Measurements from ENCODE around the gene PROK1. TPM values are rescaled to one million over a fixed set of nuclear protein-coding genes. Genes with fewer than 3 reads are reported as not detected.

The PROK1 gene
- total RNA-seq, 1 experiment from 2014 or later: 0.22 TPM

DNA sequence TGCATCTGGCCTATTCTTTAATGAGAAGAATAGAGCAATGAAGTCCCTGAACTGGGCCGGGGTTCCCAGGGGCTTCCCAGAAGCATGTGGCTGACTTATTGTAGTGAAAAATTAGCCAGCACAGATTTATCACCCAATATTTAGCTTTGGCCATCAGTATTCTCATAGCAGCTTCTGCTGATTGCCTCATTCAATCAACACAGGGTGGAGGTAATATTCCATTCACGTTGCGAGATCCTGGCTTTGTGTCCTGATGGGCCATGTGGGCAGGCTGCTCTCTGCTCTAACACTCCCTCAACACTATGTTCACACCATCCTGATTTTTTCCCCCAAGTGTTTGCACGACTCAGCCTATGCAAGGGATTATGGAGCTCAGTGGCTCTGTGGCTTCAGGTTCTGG, 22.0 kb upstream of the PROK1 start:
- H3K9me3 ChIP-seq (ENCODE audit: control insufficient read depth in 1 of 2, insufficient read depth in 1 of 2, low read depth in 1 of 2, low read length in 2 of 2): no peaks in the 10 kb centered on the region
- BruUV-seq (replicated peaks): no TSS peak
- H3K9me2 ChIP-seq (ENCODE audit: insufficient read depth): no peaks in the 10 kb centered on the region
- no peaks in the 10 kb centered on the region for H3K79me2 ChIP-seq (ENCODE audit: insufficient read depth, low read length)
- no peaks in the 10 kb centered on the region for H3K36me3 ChIP-seq (ENCODE audit: control insufficient read depth in 1 of 2, insufficient read depth in 2 of 2, low read length in 2 of 2)
- DNase-seq (ENCODE audit: low read depth, low spot score): no peak
- H4K20me1 ChIP-seq (ENCODE audit: insufficient read depth): no peaks in the 10 kb centered on the region
- no peak overlapping the region for H3K4me3 ChIP-seq (replicated peaks in 1 of 2; ENCODE audit: low read depth in 1 of 2, low read length in 2 of 2)
- H3K27me3 ChIP-seq (ENCODE audit: insufficient read depth, low read length): 0 out of 2 replicates have a peak, but pooled peaks cover 6% of the 10 kb centered on the region
- H3K4me1 ChIP-seq (ENCODE audit: control insufficient read depth in 1 of 2, insufficient read depth in 2 of 2, low read length in 2 of 2): peaks cover 8 to 12% of the 10 kb centered on the region in 2 experiments
- no peak overlapping the region for H3K27ac ChIP-seq (ENCODE audit: low read depth, low read length)
- ChIA-PET RAD21 (ENCODE audit: low non-redundant PET in 1 of 2, low total read pairs in 2 of 2, uncharacterized antibody in 2 of 2, unreplicated experiment in 2 of 2) (no interaction called here), POLR2A (interaction anchor here (1.3 kb wide), 1 partner anchor 90 kb away, joined by 3 read pairs; the partner anchor contains the start of gene RBM15), CTCF (interaction anchor here (1.1 kb wide), 1 partner anchor 31 kb away, joined by 4 read pairs; no protein-coding TSS in a partner anchor)
- no peak overlapping the region for H2AFZ ChIP-seq (ENCODE audit: low read depth, low read length, poor library complexity, severe bottlenecking)
- no peak overlapping the region for H3K9ac ChIP-seq (ENCODE audit: low read length)
- ATAC-seq: no peak
- intact Hi-C loops (cut with micrococcal nuclease): no loop called here
- TF ChIP-seq EZH2 (IDR thresholded peaks at IDR 0.05): no peak
- no peak for TF ChIP-seq SP1 (IDR thresholded peaks at IDR 0.05; ENCODE audit: low read depth)
- TF ChIP-seq ATF3 (IDR thresholded peaks at IDR 0.05): no peak
- TF ChIP-seq ZNF274 (IDR thresholded peaks at IDR 0.05; ENCODE audit: low read depth, low read length): no peak
- TF ChIP-seq MAX (IDR thresholded peaks at IDR 0.05): no peak
- no peak for TF ChIP-seq POLR2AphosphoS5 (IDR thresholded peaks at IDR 0.05; ENCODE audit: low read depth, low read length)
- TF ChIP-seq TCF7L2 (IDR thresholded peaks at IDR 0.05; ENCODE audit: borderline replicate concordance, extremely low read depth, insufficient read depth, insufficient read length): no peak
- TF ChIP-seq SIN3A (IDR thresholded peaks at IDR 0.05; ENCODE audit: low read depth): no peak
- TF ChIP-seq CTCF (IDR thresholded peaks at IDR 0.05 in 2 of 3, conservative IDR thresholded peaks at IDR 0.05 in 1 of 3; ENCODE audit: borderline replicate concordance in 1 of 3, insufficient read depth in 1 of 3, low read depth in 2 of 3, low read length in 2 of 3): no peak
- TF ChIP-seq SRF (IDR thresholded peaks at IDR 0.05; ENCODE audit: low read depth): no peak
- no peak for TF ChIP-seq CBX3 (IDR thresholded peaks at IDR 0.05; ENCODE audit: low read depth)
- TF ChIP-seq RAD21 (IDR thresholded peaks at IDR 0.05; ENCODE audit: low read depth): no peak
- TF ChIP-seq FOSL1 (IDR thresholded peaks at IDR 0.05; ENCODE audit: low read depth): no peak
- TF ChIP-seq ELF1 (IDR thresholded peaks at IDR 0.05; ENCODE audit: borderline replicate concordance, low read depth): no peak
- TF ChIP-seq REST (IDR thresholded peaks at IDR 0.05; ENCODE audit: low read depth): no peak
- TF ChIP-seq ZFX (IDR thresholded peaks at IDR 0.05): no peak
- no peak for TF ChIP-seq YY1 (IDR thresholded peaks at IDR 0.05; ENCODE audit: extremely low read depth, insufficient replicate concordance, low read depth, low read length)
- TF ChIP-seq CEBPB (IDR thresholded peaks at IDR 0.05; ENCODE audit: low read depth): no peak
- no peak for TF ChIP-seq EGR1 (IDR thresholded peaks at IDR 0.05; ENCODE audit: low read depth)
- no peak overlapping the region for H3K4me2 ChIP-seq (ENCODE audit: low read length)

Data from HCT116 (cell line).